Thyroid gland (tissue), 4 donors: ENCODE data around the gene TNFSF9. TPM values are rescaled to one million over a fixed set of nuclear protein-coding genes. Genes with fewer than 3 reads are reported as not detected.

ENCODE experiments used
- DNase-seq, 2 donors: peaks; one replicate each; pipeline ENCODE4 v3.0.0-alpha.2; 2019
- H3K27ac ChIP-seq, 3 donors: fragments of 200-600 bp; sonication (generic); 1 replicate in 2 of 3; 2 replicates in 1 of 3; pipeline ENCODE4 v1.5.1; 2016 to 2019; ENCODE audit warnings: mild to moderate bottlenecking in 1 of 3, moderate library complexity in 1 of 3
- H3K27me3 ChIP-seq: fragments of 200-600 bp; sonication (generic); one replicate; pipeline ENCODE4 v1.5.1; 2019
- H3K36me3 ChIP-seq, 2 donors: fragments of 200-600 bp; sonication (generic); one replicate each; pipeline ENCODE4 v1.5.1; 2016 to 2019
- H3K4me1 ChIP-seq, 2 donors: fragments of 200-600 bp; sonication (generic); one replicate each; pipeline ENCODE4 v1.5.1; 2017 to 2019
- H3K4me3 ChIP-seq, 3 donors: fragments of 200-600 bp; sonication (generic); replicated peaks in 1 of 3; 1 replicate in 2 of 3; 2 replicates in 1 of 3; pipeline ENCODE4 v1.5.1; 2016; ENCODE audit warnings: mild to moderate bottlenecking in 1 of 3
- H3K9me3 ChIP-seq: fragments of 200-600 bp; sonication (generic); one replicate; pipeline ENCODE4 v1.5.1; 2017
- CTCF ChIP-seq, 6 experiments: fragments of 200-600 bp in 3 of 6; fragments of 450-650 bp in 3 of 6; sonication (generic) in 3 of 6; IDR thresholded peaks; one replicate each; pipeline ENCODE4 v1.5.1; 2016 to 2019; ENCODE audit warnings: antibody characterized with exemption in 6 of 6, mild to moderate bottlenecking in 2 of 6, inconsistent platforms in 1 of 6, moderate library complexity in 1 of 6
- POLR2A ChIP-seq, 2 donors: fragments of 450-650 bp; IDR thresholded peaks; one replicate each; pipeline ENCODE4 v1.6.1; 2017; ENCODE audit warnings: antibody characterized with exemption in 2 of 2, mild to moderate bottlenecking in 2 of 2, moderate library complexity in 1 of 2
- WGBS, 2 donors: methylation state at CpG; one replicate each; pipeline ENCODE4 v1.1.5; 2017; 5-methylcytosine and 5-hydroxymethylcytosine counted together
- intact Hi-C: fragments of 100-400 bp; cut with DNase I; formaldehyde crosslinking; loops from one replicate; pipeline ENCODE4 v1.15.1; 2023
- total RNA-seq, 4 donors: library from RNA; depleted of rRNA; stranded (reverse); fragments of >200 nt; gene quantifications; one replicate each; pipeline ENCODE4 v1.2.3, GENCODE V29; 2016

The TNFSF9 gene
- total RNA-seq, 4 donors from 2014 or later: 0.45 to 0.54 TPM; not detected in 2

- H3K9me3 ChIP-seq: no peaks in the 10 kb centered on the region
- intact Hi-C loops: no loop called here
- H3K27me3 ChIP-seq: no peaks in the 10 kb centered on the region
- 80 to 89% methylated on average over 8 of the region's 8 CpGs for WGBS, 2 donors
- H3K4me3 ChIP-seq: no peak overlapping the region
- no peak for DNase-seq
- no peaks in the 10 kb centered on the region for H3K4me1 ChIP-seq
- no peak for TF ChIP-seq POLR2A (IDR thresholded peaks at IDR 0.05)
- TF ChIP-seq CTCF (IDR thresholded peaks at IDR 0.05): no peak
- no peaks in the 10 kb centered on the region for H3K36me3 ChIP-seq
- H3K27ac ChIP-seq: no peak overlapping the region
Observed at GRCh38 chr19:6484230-6484629, 46.6 kb upstream of the TNFSF9 start.

- H3K27me3 ChIP-seq: no peaks in the 10 kb centered on the region
- H3K4me3 ChIP-seq: no peak overlapping the region
- 89 to 93% methylated on average over 7 of the region's 7 CpGs for WGBS, 2 donors
- no peak for TF ChIP-seq POLR2A (IDR thresholded peaks at IDR 0.05)
- TF ChIP-seq CTCF (IDR thresholded peaks at IDR 0.05): no peak
- H3K9me3 ChIP-seq: no peaks in the 10 kb centered on the region
- no peaks in the 10 kb centered on the region for H3K4me1 ChIP-seq
- DNase-seq: no peak
- intact Hi-C loops: no loop called here
- no peak overlapping the region for H3K27ac ChIP-seq
- H3K36me3 ChIP-seq: no peaks in the 10 kb centered on the region
Observed at GRCh38 chr19:6484831-6485230, 46.0 kb upstream of the TNFSF9 start.

- DNase-seq: no peak
- 47 to 48% methylated on average over 15 of the region's 15 CpGs for WGBS, 2 donors
- Histone ChIP-seq H3K36me3 (no peaks in the 10 kb centered on the region), H3K4me3 (no peak overlapping the region), H3K27me3 (no peaks in the 10 kb centered on the region), H3K9me3 (no peaks in the 10 kb centered on the region), H3K4me1 (no peaks in the 10 kb centered on the region), H3K27ac (no peak overlapping the region)
- TF ChIP-seq CTCF (IDR thresholded peaks at IDR 0.05) (no peak), POLR2A (IDR thresholded peaks at IDR 0.05) (no peak)
- intact Hi-C loops: no loop called here
Observed at GRCh38 chr19:6489278-6490061, 41.4 kb upstream of the TNFSF9 start.

GRCh38 chr19:6490134-6490533, 40.7 kb upstream of the TNFSF9 start:
- intact Hi-C loops: no loop called here
- 66 to 67% methylated on average over 2 of the region's 2 CpGs for WGBS, 2 donors
- no peak for TF ChIP-seq POLR2A (IDR thresholded peaks at IDR 0.05)
- TF ChIP-seq CTCF (IDR thresholded peaks at IDR 0.05): no peak

GRCh38 chr19:6491802-6492592, 38.8 kb upstream of the TNFSF9 start:
- WGBS, 2 donors: 86 to 89% methylated on average over 4 of the region's 4 CpGs
- intact Hi-C loops: no loop called here
- no peaks in the 10 kb centered on the region for H3K9me3 ChIP-seq

More at GRCh38 chr19:6490134-6490533, 40.7 kb upstream of the TNFSF9 start:
- Histone ChIP-seq H3K36me3 (no peaks in the 10 kb centered on the region), H3K4me3 (no peak overlapping the region), H3K4me1 (no peaks in the 10 kb centered on the region), H3K27ac (no peak overlapping the region), H3K9me3 (no peaks in the 10 kb centered on the region), H3K27me3 (no peaks in the 10 kb centered on the region)
- DNase-seq: no peak

More at GRCh38 chr19:6491802-6492592, 38.8 kb upstream of the TNFSF9 start:
- TF ChIP-seq POLR2A (IDR thresholded peaks at IDR 0.05) (no peak), CTCF (IDR thresholded peaks at IDR 0.05) (no peak)
- no peaks in the 10 kb centered on the region for H3K27me3 ChIP-seq
- H3K27ac ChIP-seq: no peak overlapping the region
- DNase-seq: no peak
- H3K4me3 ChIP-seq: no peak overlapping the region
- no peaks in the 10 kb centered on the region for H3K4me1 ChIP-seq
- no peaks in the 10 kb centered on the region for H3K36me3 ChIP-seq
